Left ventricle myocardium inferior (tissue), 1 donor: ENCODE measurements around the gene UNC119. TPM values are rescaled to one million over a fixed set of nuclear protein-coding genes. Genes with fewer than 3 reads are reported as not detected.

Experiments used
- DNase-seq: peaks from one replicate; pipeline ENCODE4 v3.0.0-alpha.2; 2020
- H3K27ac ChIP-seq: fragments of 200-600 bp; replicated peaks from 2 replicates; pipeline ENCODE4 v1.8.0; 2021
- H3K27me3 ChIP-seq: fragments of 200-600 bp; 2 replicates; pipeline ENCODE4 v1.8.0; 2021; ENCODE audit warnings: low read depth
- H3K36me3 ChIP-seq: fragments of 200-600 bp; 2 replicates; pipeline ENCODE4 v1.8.0; 2021
- H3K4me1 ChIP-seq: fragments of 200-600 bp; 2 replicates; pipeline ENCODE4 v1.8.0; 2021
- H3K4me3 ChIP-seq: fragments of 200-600 bp; 2 replicates; pipeline ENCODE4 v1.8.0; 2021; ENCODE audit warnings: mild to moderate bottlenecking, moderate library complexity
- H3K9me3 ChIP-seq: fragments of 200-600 bp; replicated peaks from 2 replicates; pipeline ENCODE4 v1.8.0; 2021
- intact Hi-C: fragments of 100-400 bp; cut with micrococcal nuclease; formaldehyde crosslinking; loops from one replicate; pipeline ENCODE4 v1.11.0; 2022
- total RNA-seq: library from RNA; stranded (reverse); fragmentation: NEBNext Ultra II Directional; extraction: Animal tissue kit (Norgen Biotek cat#: 25700); gene quantifications from one replicate; pipeline ENCODE4 v1.2.1, GENCODE V29; 2021
- TF ChIP-seq, protein P1 (sequence below): fragments of 200-600 bp; IDR thresholded peaks from 2 replicates; pipeline ENCODE4 v1.8.0; 2021; ENCODE audit warnings: antibody characterized with exemption, mild to moderate bottlenecking, borderline replicate concordance
- donor health status: DM: no; HTN: yes; CAD: no; lungs with severe emphysema.

Gene UNC119
- total RNA-seq, 1 donor from 2014 or later = 22.5 TPM

DNA sequence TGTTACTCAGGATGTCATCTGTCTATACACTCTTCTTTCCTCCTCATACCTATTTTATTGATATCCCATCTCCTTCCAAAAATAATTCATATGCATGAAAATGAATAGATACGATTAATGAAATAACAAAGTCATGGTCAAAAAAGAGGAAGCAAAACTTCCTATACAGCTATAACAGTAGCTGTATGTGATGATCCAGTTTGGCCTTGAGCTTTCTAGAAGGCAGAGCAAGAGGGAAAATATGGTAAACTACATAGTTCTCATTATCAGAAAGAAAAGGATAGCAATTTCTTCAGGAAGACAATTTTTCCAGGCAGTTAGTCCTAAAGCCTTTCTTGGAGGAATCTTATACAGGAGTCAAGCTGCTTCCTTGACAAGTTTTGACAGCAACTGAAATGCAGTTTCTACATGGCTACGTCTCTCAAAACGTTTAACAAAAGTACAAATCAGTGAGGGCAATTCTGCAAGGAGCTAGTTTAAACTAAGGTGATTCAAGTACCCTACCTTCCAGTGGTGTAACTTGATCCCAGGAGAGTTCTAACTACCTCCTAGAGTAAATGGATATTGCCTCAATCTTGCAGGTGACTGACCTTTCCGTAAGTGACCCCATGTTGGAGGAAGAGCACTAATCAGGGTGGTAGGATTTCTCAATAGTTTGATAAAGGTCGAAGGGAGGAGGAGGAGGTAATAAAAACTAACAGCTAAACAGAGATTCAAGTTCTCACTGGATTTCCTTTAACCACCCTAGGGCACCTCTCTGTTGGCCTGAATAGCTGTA, 45.4 kb upstream of the UNC119 start:
- no peak for DNase-seq
- H3K9me3 ChIP-seq = no peaks in the 10 kb centered on the region
- no peaks in the 10 kb centered on the region for H3K27me3 ChIP-seq
- peaks cover 19% of the 10 kb centered on the region for H3K4me1 ChIP-seq
- intact Hi-C loops = no loop called here
- TF ChIP-seq, protein P1, sequence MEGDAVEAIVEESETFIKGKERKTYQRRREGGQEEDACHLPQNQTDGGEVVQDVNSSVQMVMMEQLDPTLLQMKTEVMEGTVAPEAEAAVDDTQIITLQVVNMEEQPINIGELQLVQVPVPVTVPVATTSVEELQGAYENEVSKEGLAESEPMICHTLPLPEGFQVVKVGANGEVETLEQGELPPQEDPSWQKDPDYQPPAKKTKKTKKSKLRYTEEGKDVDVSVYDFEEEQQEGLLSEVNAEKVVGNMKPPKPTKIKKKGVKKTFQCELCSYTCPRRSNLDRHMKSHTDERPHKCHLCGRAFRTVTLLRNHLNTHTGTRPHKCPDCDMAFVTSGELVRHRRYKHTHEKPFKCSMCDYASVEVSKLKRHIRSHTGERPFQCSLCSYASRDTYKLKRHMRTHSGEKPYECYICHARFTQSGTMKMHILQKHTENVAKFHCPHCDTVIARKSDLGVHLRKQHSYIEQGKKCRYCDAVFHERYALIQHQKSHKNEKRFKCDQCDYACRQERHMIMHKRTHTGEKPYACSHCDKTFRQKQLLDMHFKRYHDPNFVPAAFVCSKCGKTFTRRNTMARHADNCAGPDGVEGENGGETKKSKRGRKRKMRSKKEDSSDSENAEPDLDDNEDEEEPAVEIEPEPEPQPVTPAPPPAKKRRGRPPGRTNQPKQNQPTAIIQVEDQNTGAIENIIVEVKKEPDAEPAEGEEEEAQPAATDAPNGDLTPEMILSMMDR = no peak
- H3K4me3 ChIP-seq = peak overlapping the region; percentile 77
- H3K27ac ChIP-seq = no peak overlapping the region
- H3K36me3 ChIP-seq = no peaks in the 10 kb centered on the region

DNA sequence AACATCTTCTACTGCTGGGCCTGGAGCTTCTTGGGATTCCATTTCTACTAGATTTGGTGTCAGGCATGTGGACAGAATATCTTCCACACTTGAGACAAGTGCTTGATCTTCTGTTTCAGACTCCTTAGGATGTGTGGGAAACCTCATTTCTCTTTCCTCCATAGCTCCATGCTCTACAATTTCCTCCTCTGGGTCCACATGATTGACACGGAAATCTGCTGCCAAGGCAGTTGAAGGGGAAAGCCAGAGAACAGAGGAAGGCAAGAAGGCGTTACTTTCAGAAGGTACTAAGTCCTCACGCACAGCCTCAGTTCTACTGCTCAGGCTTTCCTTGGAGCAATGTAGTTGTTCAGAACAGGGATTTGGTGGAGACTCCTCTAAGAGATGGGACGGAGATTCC, 39.8 kb upstream of the UNC119 start:
- H3K36me3 ChIP-seq = no peaks in the 10 kb centered on the region
- H3K9me3 ChIP-seq = no peaks in the 10 kb centered on the region
- no peak for DNase-seq
- no peaks in the 10 kb centered on the region for H3K4me1 ChIP-seq
- TF ChIP-seq, protein P1 = no peak
- no peak overlapping the region for H3K4me3 ChIP-seq
- H3K27me3 ChIP-seq = no peaks in the 10 kb centered on the region
- intact Hi-C loops = no loop called here
- H3K27ac ChIP-seq = no peak overlapping the region

DNA sequence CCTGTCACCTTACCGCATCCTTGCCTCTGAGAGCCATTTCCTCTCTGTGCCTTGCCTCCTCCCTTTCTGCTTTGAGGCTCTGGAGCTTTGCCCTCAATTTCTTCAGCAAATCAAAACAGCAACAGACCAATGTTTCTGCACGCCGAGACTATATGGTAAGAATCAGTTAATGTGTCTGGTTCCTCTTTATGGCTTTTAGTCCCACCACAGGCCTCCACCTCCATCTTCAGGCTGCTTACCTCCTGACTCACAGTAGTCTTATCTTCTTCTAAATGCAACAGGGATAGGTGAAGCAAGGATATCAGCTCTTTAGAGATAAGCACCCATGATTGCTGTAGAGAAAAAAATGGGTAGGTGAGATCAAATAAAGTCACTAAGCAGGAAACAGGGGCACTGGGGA, 33.4 kb upstream of the UNC119 start:
- intact Hi-C loops = no loop called here
- Histone ChIP-seq H3K36me3 (no peaks in the 10 kb centered on the region), H3K4me3 (no peak overlapping the region), H3K4me1 (no peaks in the 10 kb centered on the region), H3K27me3 (no peaks in the 10 kb centered on the region), H3K27ac (no peak overlapping the region), H3K9me3 (no peaks in the 10 kb centered on the region)
- TF ChIP-seq, protein P1 = no peak
- DNase-seq = no peak

DNA sequence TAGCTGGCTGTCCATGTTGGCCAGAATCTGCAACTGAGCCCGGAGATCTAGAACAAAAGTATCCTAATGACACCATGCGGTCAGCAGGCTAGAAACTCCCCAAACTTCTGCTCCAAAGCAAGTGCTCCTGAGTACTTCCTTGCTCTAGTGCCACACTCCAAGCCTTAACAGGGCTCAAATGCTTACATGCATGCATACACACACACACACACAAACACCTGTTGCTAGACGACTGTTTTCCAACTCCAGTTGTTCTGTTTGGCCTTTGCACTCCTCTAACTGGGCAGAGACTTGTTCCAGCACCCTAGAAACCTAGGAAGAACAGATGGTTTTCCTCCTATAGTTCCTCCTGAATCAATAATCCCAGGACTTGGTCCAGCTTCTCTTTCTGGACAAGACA, 32.0 kb upstream of the UNC119 start:
- no peak for DNase-seq
- Histone ChIP-seq H3K27me3 (no peaks in the 10 kb centered on the region), H3K36me3 (no peaks in the 10 kb centered on the region), H3K27ac (no peak overlapping the region), H3K4me1 (no peaks in the 10 kb centered on the region), H3K4me3 (no peak overlapping the region), H3K9me3 (no peaks in the 10 kb centered on the region)
- TF ChIP-seq, protein P1 = no peak
- intact Hi-C loops = no loop called here

DNA sequence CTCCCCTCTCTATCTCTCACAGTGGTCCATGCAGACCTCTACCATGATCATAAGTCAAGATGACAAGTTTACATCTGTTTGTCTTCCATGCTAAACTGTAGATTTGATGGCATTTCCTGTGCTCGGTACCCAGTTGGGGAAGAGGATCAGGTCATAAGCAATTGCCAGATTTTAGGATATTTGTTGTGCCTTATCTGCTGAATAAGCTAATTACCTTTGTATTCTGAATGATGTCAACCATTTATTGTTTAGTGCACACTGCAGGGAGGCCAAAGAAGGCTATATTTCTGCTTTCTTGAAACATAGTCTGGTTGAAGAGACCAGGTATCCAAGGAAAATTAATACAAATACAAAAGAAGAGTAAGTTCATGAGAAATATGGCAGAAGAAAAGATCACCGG, 30.1 kb upstream of the UNC119 start:
- no peaks in the 10 kb centered on the region for H3K4me1 ChIP-seq
- TF ChIP-seq, protein P1 = no peak
- H3K9me3 ChIP-seq = no peaks in the 10 kb centered on the region
- DNase-seq = no peak
- H3K27me3 ChIP-seq = no peaks in the 10 kb centered on the region
- H3K4me3 ChIP-seq = no peak overlapping the region
- intact Hi-C loops = no loop called here
- no peak overlapping the region for H3K27ac ChIP-seq
- no peaks in the 10 kb centered on the region for H3K36me3 ChIP-seq
